A549 (cell line): ENCODE data around the gene GPR17. TPM values are rescaled to one million over a fixed set of nuclear protein-coding genes. Genes with fewer than 3 reads are reported as not detected.

ENCODE experiments used
- ATAC-seq, 2 experiments: fragments of 200-7000 bp in 1 of 2; fragments of >200 bp in 1 of 2; cut with Nextera tagmentation in 1 of 2; cut with Tn5 transposase in 1 of 2; 3 replicates each; pipeline versions ENCODE4 v1.8.0 to v1.9.1; 2018 to 2020; ENCODE audit warnings: mild to moderate bottlenecking in 1 of 2, moderate library complexity in 1 of 2
- CTCF ChIA-PET: fragments of 300-600 bp; sonication (Branson Sonifier 250); formaldehyde crosslinking; extraction: SDS; loops from one replicate; lab custom pipeline; 2021; ENCODE audit warnings: antibody characterized with exemption, inconsistent platforms; lab: Yijun Ruan, JAX
- POLR2A ChIA-PET: fragments of 350-600 bp; formaldehyde crosslinking; extraction: SDS; loops from one replicate; lab custom pipeline; 2021; ENCODE audit warnings: antibody characterized with exemption, inconsistent platforms; lab: Yijun Ruan, JAX
- DNase-seq, 2 experiments: peaks; one replicate each; pipeline versions ENCODE4 v3.0.0 to v3.0.0-alpha.2; 2011 to 2016; ENCODE audit warnings: low read depth in 1 of 2, low spot score in 1 of 2
- FAIRE-seq: peaks from 2 replicates; lab custom pipeline; 2011; peaks lifted over from hg19 to GRCh38; lab: Jason Lieb, UNC
- H3K27ac ChIP-seq, 2 experiments: fragments of >200 bp; sonication (Bioruptor Twin); formaldehyde crosslinking; 3 replicates each; pipeline ENCODE4 v1.5.1; 2016 to 2017
- H3K4me1 ChIP-seq: fragments of >200 bp; sonication (Bioruptor Twin); formaldehyde crosslinking; 3 replicates; pipeline ENCODE4 v1.6.1; 2016
- H3K4me2 ChIP-seq: fragments of >200 bp; sonication (Bioruptor Twin); formaldehyde crosslinking; 3 replicates; pipeline ENCODE4 v1.6.1; 2016
- H3K4me3 ChIP-seq: fragments of >200 bp; sonication (Bioruptor Twin); formaldehyde crosslinking; 3 replicates; pipeline ENCODE4 v1.5.1; 2016
- H3K9me3 ChIP-seq: fragments of >200 bp; sonication (Bioruptor Twin); formaldehyde crosslinking; 3 replicates; pipeline ENCODE4 v1.6.1; 2016
- ATOH8 ChIP-seq: fragments of 250-450 bp; sonication (Bioruptor Pico); IDR thresholded peaks from 2 replicates; pipeline ENCODE4 v1.5.0; 2020; ENCODE audit warnings: low read depth, mild to moderate bottlenecking, moderate library complexity
- BCL3 ChIP-seq: fragments of >200 bp; sonication (Bioruptor Twin); formaldehyde crosslinking; IDR thresholded peaks from 3 replicates; pipeline ENCODE4 v1.6.1; 2016
- EHMT2 ChIP-seq: fragments of 200-600 bp; sonication (generic); IDR thresholded peaks from 2 replicates; pipeline ENCODE4 v1.6.1; 2016; ENCODE audit warnings: antibody characterized with exemption, low read depth, mild to moderate bottlenecking, moderate library complexity
- ELK1 ChIP-seq: fragments of 150-350 bp; IDR thresholded peaks from 2 replicates; pipeline ENCODE4 v1.6.1; 2014; ENCODE audit warnings: low read depth, mild to moderate bottlenecking, low read length
- FOSB ChIP-seq: fragments of 250-450 bp; sonication (Bioruptor Pico); IDR thresholded peaks from 2 replicates; pipeline ENCODE4 v1.5.0; 2020; ENCODE audit warnings: mild to moderate bottlenecking, moderate library complexity
- FOSL2 ChIP-seq, 2 experiments: fragments of 450-650 bp in 1 of 2; fragments of >200 bp in 1 of 2; sonication (Bioruptor Twin) in 1 of 2; formaldehyde crosslinking; IDR thresholded peaks; 2 replicates each; pipeline versions ENCODE4 v1.5.0 to v1.6.1; 2016 to 2020; ENCODE audit warnings: mild to moderate bottlenecking in 1 of 2, moderate library complexity in 1 of 2
- JUNB ChIP-seq: fragments of >200 bp; sonication (Bioruptor Twin); formaldehyde crosslinking; IDR thresholded peaks from 2 replicates; pipeline ENCODE4 v1.6.1; 2016
- KDM5A ChIP-seq: fragments of 200-600 bp; sonication (generic); IDR thresholded peaks from 2 replicates; pipeline ENCODE4 v1.6.1; 2016; ENCODE audit warnings: antibody characterized with exemption, mild to moderate bottlenecking
- MAFK ChIP-seq: fragments of 450-650 bp; IDR thresholded peaks from 2 replicates; pipeline ENCODE4 v1.6.1; 2014; ENCODE audit not compliant: partially characterized antibody
- MAZ ChIP-seq: fragments of 150-350 bp; IDR thresholded peaks from 2 replicates; pipeline ENCODE4 v1.6.1; 2014; ENCODE audit warnings: antibody characterized with exemption, low read depth, low read length, borderline replicate concordance
- MYC ChIP-seq: IDR thresholded peaks from 2 replicates; pipeline ENCODE4 v1.6.1; 2012; ENCODE audit warnings: mild to moderate bottlenecking, inconsistent platforms, low read length, improper control_type of control experiment, borderline replicate concordance
- PBX3 ChIP-seq: IDR thresholded peaks from 2 replicates; pipeline ENCODE4 v1.6.1; 2012
- PHF8 ChIP-seq: fragments of 200-600 bp; sonication (generic); IDR thresholded peaks from 2 replicates; pipeline ENCODE4 v1.6.1; 2016; ENCODE audit warnings: low read depth, mild to moderate bottlenecking, antibody characterized with exemption, moderate library complexity, borderline replicate concordance
- POLR2A ChIP-seq: IDR thresholded peaks from 2 replicates; pipeline ENCODE4 v1.6.1; 2012; ENCODE audit warnings: mild to moderate bottlenecking, low read length
- RAD21 ChIP-seq, 2 experiments: fragments of >200 bp in 1 of 2; sonication (Bioruptor Twin) in 1 of 2; formaldehyde crosslinking in 1 of 2; IDR thresholded peaks in 1 of 2; conservative IDR thresholded peaks in 1 of 2; 2 replicates in 1 of 2; 3 replicates in 1 of 2; pipeline ENCODE4 v1.6.1; 2012 to 2018; ENCODE audit warnings: inconsistent platforms in 1 of 2
- RCOR1 ChIP-seq: fragments of 150-350 bp; IDR thresholded peaks from 2 replicates; pipeline ENCODE4 v1.6.1; 2014; ENCODE audit warnings: antibody characterized with exemption, low read length, low read depth
- REST ChIP-seq: fragments of 200-600 bp; sonication (generic); IDR thresholded peaks from 2 replicates; pipeline ENCODE4 v1.6.1; 2016; ENCODE audit warnings: antibody characterized with exemption, mild to moderate bottlenecking, moderate library complexity
- SMC3 ChIP-seq: fragments of >200 bp; sonication (Bioruptor Twin); formaldehyde crosslinking; IDR thresholded peaks from 3 replicates; pipeline ENCODE4 v1.6.1; 2018; ENCODE audit warnings: inconsistent platforms
- TFCP2L1 ChIP-seq: fragments of 250-450 bp; sonication (Bioruptor Pico); IDR thresholded peaks from 2 replicates; pipeline ENCODE4 v1.5.0; 2021; ENCODE audit warnings: mild to moderate bottlenecking
- USF2 ChIP-seq: fragments of 450-650 bp; IDR thresholded peaks from 2 replicates; pipeline ENCODE4 v1.6.1; 2014; ENCODE audit warnings: antibody characterized with exemption
- ZC3H11A ChIP-seq: fragments of 450-650 bp; IDR thresholded peaks from 2 replicates; pipeline ENCODE4 v1.6.1; 2014; ENCODE audit warnings: antibody characterized with exemption, mild to moderate bottlenecking
- WGBS: methylation state at CpG from one replicate; pipeline ENCODE4 v1.1.6; 2017; ENCODE audit errors: missing lambda C conversion rate; 5-methylcytosine and 5-hydroxymethylcytosine counted together
- polyA plus RNA-seq, 4 experiments: library from polyadenylated mRNA; depleted of rRNA in 3 of 4; stranded (reverse); fragments of >200 nt; fragmentation: RNase III in 1 of 4; extraction: RNeasy Plus Mini Kit Qiagen cat#74134 plus additional on column Dnase treatment in 1 of 4; gene quantifications; 2 replicates in 3 of 4; 3 replicates in 1 of 4; pipeline ENCODE4 v1.2.3, GENCODE V29; 2011 to 2017

The GPR17 gene
- polyA plus RNA-seq, 2 of the 4 experiments (the other 2 are of a cell fraction): not detected

GRCh38 chr2:127663566-127664064, 17.7 kb downstream of the GPR17 start:
- TF ChIP-seq EHMT2: no peak
- no peak for TF ChIP-seq PHF8
- no peak for TF ChIP-seq JUNB
- Histone ChIP-seq H3K4me2 (no peak overlapping the region), H3K27ac (no peak overlapping the region), H3K4me1 (no peaks in the 10 kb centered on the region), H3K4me3 (no peak overlapping the region), H3K9me3 (no peaks in the 10 kb centered on the region; the same call in 2 of the 3 replicates)
- DNase-seq (no peak), ATAC-seq (no peak), FAIRE-seq (no peak)
- POLR2A ChIA-PET: interaction anchor here (0.6 kb wide), 1 partner anchor 9 kb away, joined by 3 read pairs; no protein-coding TSS in a partner anchor
- 74% methylated on average over 6 of the region's 6 CpGs for WGBS
- CTCF ChIA-PET: interaction anchor here (5.0 kb wide), 1 partner anchor 13 kb away, joined by 25 read pairs; no protein-coding TSS in a partner anchor

- no peak for DNase-seq
- Histone ChIP-seq H3K9me3 (no peaks in the 10 kb centered on the region; the same call in 2 of the 3 replicates), H3K27ac (no peak overlapping the region), H3K4me3 (no peak overlapping the region), H3K4me1 (no peaks in the 10 kb centered on the region)
- CTCF ChIA-PET: interaction anchor here (5.0 kb wide), 1 partner anchor 14 kb away, joined by 25 read pairs; no protein-coding TSS in a partner anchor
- WGBS: 90% methylated on average over 38 of the region's 69 CpGs
- TF ChIP-seq ATOH8 (CRISPR knock-in tag) (no peak), ZC3H11A (no peak), MYC (no peak), MAFK (no peak), RCOR1 (no peak), TFCP2L1 (no peak), RAD21 (conservative IDR thresholded peaks at IDR 0.05 in 1 of 2, IDR thresholded peaks at IDR 0.05 in 1 of 2) (no peak), PBX3 (no peak), POLR2A (no peak), REST (no peak), MAZ (no peak), SMC3 (no peak), KDM5A (no peak), EHMT2 (no peak), FOSB (CRISPR knock-in tag) (no peak), USF2 (no peak), ELK1 (no peak), JUNB (no peak), FOSL2 (IDR thresholded peaks at IDR 0.05) (no peak), FOSL2 (CRISPR knock-in tag; IDR thresholded peaks at IDR 0.05) (no peak), BCL3 (no peak)
- TF ChIP-seq, all 56 proteins: peak for 0
- POLR2A ChIA-PET: interaction anchor here (0.6 kb wide), 1 partner anchor 8 kb away, joined by 3 read pairs; no protein-coding TSS in a partner anchor
- ATAC-seq: no peak
- FAIRE-seq: no peak
- no peak overlapping the region for H3K4me2 ChIP-seq
These were observed 18.3 kb downstream of the GPR17 start for GRCh38 chr2:127664065-127664894.
